ENCODE data around the gene ARMC8.

DNA sequence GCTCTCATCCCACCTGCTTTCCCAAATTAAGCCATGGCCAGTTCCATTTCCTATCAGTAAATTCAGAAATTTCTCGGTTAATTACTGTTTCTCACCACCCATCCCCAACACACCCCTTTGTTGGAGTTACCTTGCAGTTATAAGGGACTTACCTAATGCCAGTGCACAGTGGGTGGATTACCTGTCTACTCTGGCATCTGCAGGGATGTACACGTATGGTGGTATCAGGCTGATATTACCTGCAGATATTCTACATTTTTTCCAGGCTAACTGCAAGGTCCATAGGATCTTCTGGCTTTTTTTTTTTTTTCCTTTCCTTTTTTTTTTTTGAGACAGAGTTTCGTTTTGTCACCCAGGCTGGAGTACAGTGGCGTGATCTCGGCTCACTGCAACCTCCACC lies 153.4 kb downstream of the ARMC8 start:
- TF ChIP-seq, protein P1, sequence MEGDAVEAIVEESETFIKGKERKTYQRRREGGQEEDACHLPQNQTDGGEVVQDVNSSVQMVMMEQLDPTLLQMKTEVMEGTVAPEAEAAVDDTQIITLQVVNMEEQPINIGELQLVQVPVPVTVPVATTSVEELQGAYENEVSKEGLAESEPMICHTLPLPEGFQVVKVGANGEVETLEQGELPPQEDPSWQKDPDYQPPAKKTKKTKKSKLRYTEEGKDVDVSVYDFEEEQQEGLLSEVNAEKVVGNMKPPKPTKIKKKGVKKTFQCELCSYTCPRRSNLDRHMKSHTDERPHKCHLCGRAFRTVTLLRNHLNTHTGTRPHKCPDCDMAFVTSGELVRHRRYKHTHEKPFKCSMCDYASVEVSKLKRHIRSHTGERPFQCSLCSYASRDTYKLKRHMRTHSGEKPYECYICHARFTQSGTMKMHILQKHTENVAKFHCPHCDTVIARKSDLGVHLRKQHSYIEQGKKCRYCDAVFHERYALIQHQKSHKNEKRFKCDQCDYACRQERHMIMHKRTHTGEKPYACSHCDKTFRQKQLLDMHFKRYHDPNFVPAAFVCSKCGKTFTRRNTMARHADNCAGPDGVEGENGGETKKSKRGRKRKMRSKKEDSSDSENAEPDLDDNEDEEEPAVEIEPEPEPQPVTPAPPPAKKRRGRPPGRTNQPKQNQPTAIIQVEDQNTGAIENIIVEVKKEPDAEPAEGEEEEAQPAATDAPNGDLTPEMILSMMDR (IDR thresholded peaks at IDR 0.05): no peak
- no peak for TF ChIP-seq POLR2A (IDR thresholded peaks at IDR 0.05)

Measured in lower leg skin (tissue), 3 donors.